Activated T-cell treated with anti-CD3 and anti-CD28 coated beads for 4 hours (primary cell): ENCODE data around the gene SIRT2.

Experiments
- DNase-seq: peaks from one replicate; pipeline ENCODE4 v3.0.0-alpha.2; 2020

The SIRT2 gene

GRCh38 chr19:38919837-38920601 lies 20.6 kb upstream of the SIRT2 start:
- DNase-seq, result no peak

DNA sequence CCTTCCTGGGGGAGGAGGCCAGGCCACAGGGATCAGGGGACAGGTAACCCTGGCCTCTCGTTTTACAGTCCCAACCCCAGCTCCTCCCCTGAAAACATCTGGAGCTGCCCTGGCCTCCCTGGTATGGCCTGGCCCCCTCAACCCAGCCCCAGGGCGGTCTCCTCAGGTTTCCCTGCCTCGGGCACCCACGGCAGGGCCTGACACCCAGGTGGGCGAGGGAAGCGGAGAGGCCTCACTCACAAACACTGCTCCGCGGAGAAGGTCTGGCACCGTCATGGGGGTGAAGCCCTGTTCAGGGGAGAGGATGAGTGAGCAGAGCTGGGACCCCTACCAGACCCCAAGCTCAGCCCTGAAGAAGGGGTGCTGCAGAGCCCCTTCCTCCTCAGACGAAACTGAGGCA lies 19.1 kb upstream of the SIRT2 start:
- no peak for DNase-seq

- no peak for DNase-seq
Observed at GRCh38 chr19:38917921-38918491, 18.6 kb upstream of the SIRT2 start.

- no peak for DNase-seq
Observed at GRCh38 chr19:38917516-38917915, 18.1 kb upstream of the SIRT2 start.

DNA sequence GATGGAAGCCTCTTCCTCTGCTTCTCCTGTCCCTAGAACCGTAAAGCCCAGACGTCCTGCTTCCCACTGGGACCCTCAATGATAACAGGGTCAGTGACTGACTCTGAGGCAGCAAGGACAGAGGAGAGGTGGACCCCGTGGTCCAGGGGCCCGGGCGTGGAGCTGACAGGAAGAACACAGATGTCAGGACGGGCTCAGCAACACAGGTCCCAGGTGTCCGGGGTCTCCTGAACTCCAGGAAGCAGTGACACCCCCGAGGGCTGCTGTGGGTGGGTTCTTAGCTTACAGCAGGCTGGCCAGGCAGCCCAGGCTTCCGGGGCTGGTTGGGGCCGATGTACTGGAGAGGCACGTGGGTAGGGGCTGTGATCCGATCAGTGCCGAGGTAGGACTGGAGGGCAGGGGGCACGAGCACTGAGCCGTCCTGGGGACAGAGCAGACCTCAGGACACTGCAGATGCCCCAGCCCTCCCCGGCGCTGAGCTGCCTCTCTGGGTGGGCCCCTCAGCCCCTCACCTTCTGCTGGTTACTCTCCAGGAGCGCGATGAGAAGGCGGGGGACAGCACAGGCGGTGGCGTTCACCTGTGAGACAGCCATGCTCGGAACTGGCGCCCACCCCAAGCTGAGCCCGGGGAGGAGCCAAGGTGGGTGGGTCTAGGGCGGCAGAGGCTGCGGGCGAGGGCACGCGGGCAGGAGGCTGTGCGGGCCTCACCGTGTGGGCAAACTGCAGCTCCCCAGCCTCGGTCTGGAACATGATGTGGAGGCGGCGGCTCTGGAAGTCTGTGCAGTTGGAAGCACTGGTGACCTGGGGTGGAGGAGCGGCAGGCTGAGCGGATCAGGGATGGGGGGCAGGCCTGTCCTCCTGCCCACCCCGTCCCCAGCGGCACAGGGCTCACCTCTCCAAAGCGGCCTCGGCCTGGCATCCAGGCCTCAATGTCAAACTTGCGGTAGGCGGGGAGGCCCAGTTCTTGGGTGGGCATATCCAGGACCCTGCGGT lies 16.2 kb upstream of the SIRT2 start:
- no peak for DNase-seq

GRCh38 chr19:38913958-38914357 lies 14.5 kb upstream of the SIRT2 start:
- DNase-seq, result no peak

- DNase-seq, result no peak
Observed at GRCh38 chr19:38912600-38913514, 13.4 kb upstream of the SIRT2 start.

DNA sequence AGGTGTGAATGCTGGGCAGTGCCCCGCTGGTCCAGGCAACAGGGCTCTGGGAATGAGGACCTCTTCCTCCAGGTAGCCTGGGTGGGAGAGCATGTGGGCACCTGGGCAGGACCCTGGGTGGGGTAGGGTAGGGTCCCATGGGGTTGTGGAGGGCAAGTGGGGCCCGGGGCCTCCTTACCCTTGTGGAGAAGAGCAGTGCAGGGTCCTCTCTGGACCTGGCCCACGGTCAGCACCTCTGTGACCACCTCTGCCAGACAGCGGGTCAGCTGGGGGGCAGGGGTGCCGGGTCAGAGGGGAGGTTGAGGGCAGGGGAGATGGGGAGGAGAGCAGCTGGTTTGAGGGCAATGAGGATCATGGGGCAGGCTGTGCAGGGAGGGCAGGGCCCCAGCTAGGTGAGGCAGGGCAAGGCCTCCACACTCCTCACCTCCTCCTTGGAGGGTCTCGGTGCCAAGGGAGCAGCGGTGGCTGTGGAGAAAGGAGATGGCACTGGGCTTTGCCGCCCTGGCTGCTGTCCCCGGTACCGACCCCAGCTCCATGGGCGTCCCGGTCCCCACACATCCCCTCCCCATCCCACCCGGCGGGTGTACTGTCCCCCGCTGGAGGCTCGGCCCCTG lies 12.1 kb upstream of the SIRT2 start:
- DNase-seq, result no peak

- no peak for DNase-seq
Observed at GRCh38 chr19:38910488-38910887, 11.1 kb upstream of the SIRT2 start.

- DNase-seq, result no peak
Observed at GRCh38 chr19:38908911-38909310, 9.5 kb upstream of the SIRT2 start.

GRCh38 chr19:38907670-38908069 lies 8.3 kb upstream of the SIRT2 start:
- DNase-seq, result no peak

GRCh38 chr19:38907227-38907626 lies 7.8 kb upstream of the SIRT2 start:
- DNase-seq, result no peak

- no peak for DNase-seq
Observed at GRCh38 chr19:38905620-38906019, 6.2 kb upstream of the SIRT2 start.

DNA sequence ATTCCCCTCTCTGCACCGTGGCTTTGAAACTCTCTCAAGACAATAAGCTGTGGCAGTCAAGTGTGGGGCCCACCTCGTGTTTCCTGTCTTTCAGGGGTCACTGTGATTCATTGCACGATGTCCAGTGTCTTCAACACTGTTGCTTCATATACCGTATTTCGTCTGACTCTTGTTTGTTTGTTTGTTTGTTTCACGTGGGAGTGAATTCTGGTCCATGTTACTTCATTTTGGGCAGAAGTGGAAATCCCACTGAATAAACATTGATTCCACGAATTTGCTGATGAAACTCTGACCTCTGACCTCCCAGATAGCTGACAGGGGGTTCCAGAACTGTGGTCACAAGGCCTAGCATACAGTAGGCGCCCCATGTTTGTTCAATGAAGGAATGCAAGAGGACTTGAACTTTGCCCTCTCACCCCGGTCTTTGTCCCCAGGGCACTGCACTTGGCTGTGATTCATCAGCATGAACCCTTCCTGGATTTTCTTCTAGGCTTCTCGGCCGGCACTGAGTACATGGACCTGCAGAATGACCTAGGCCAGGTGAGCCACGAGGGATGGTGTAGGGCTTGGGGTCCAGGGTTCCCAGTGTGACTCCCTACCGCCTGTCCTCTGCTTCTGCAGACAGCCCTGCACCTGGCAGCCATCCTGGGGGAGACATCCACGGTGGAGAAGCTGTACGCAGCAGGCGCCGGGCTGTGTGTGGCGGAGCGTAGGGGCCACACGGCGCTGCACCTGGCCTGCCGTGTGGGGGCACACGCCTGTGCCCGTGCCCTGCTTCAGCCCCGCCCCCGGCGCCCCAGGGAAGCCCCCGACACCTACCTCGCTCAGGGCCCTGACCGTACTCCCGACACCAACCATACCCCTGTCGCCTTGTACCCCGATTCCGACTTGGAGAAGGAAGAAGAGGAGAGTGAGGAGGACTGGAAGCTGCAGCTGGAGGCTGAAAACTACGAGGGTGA lies 5.4 kb upstream of the SIRT2 start:
- no peak for DNase-seq

GRCh38 chr19:38901683-38902082 lies 2.3 kb upstream of the SIRT2 start:
- DNase-seq, result no peak

GRCh38 chr19:38900743-38901190 lies 1.3 kb upstream of the SIRT2 start:
- DNase-seq, result no peak

DNA sequence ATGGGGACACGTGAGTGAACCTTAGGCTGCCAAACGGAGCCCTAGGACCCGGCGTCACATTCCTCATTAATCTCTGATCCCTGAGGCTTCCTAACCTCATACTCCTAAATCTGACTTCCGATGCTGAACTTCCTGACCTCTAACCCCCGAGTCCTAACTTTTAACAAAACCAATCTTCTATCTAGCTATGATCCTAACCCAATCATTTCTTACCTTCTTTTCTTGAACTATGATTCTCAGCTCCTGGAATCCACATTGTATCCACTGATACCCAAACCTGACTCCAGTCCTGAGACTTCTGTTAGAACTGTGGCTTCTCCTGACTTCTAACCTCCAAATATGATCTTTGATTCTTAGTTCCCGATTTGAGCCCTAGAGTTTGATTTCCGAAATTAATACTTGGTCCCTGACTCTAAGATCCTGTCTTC lies 798 bp upstream of the SIRT2 start:
- DNase-seq, result no peak

DNA sequence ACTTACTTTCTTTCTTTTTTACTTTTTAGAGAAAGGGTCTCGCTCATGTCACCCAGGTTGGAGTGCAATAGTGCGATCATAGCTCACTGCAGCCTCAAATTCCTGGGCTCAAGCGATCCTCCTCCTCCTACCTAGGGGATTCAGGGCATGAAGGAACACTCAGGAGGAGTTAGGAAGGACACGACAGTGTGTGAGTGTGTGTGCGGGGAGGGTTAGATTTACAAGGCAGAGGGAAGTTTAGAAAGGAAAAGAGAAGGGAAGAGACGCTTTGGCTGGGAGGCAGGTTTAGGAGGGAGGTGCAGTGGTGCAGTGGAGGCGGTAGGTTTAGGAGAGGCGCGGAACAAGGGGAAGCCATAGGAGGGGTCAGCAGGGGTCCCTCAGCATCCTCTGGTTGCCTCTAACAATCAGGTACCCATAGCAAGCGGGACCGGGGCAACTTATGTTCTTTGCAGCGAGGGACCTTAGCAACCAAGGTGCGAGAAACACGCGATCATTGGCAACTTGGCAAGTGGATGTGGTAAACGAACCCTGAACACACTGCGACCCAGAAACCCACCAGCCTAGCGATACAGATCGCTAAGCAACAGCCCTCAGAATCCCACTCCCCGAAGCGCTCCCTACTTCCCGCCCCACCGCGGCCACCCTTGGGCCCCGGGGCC lies 501 bp downstream of the SIRT2 start:
- no peak for DNase-seq

DNA sequence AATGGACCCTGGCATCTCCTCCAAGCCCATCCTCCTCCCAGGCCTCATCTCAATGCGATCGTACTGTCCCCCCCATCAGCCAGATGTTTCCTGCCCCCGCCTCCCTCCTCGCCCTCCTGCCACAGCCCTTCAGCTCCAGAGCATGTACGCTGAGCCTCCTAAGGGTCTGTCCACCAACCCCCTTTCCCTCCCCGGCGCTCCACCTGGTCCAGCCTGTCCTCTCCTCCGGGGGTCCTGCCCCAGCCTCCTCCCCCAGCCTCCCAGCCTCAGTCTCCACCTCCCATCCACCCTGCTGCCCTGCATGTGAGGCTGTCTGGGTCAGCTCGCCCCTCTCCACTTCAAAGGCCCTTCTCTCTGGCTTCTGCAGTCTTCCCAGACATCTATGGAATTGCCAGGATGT lies 4.5 kb downstream of the SIRT2 start:
- DNase-seq, result no peak

GRCh38 chr19:38893341-38893771 lies 6.1 kb downstream of the SIRT2 start:
- DNase-seq, result no peak
